PFSK-1 (cell line): Measurements from ENCODE around the gene APIP.

ENCODE experiments used
- FOXP2 ChIP-seq: optimal IDR thresholded peaks from 2 replicates; pipeline ENCODE3; 2011; ENCODE audit warnings: borderline replicate concordance, control low read depth, inconsistent platforms; ENCODE audit not compliant: insufficient read depth; ENCODE audit errors: extremely low read length, extremely low read depth
- POLR2AphosphoS5 ChIP-seq: IDR thresholded peaks from 2 replicates; pipeline ENCODE4 v1.6.1; 2012; ENCODE audit warnings: low read depth, mild to moderate bottlenecking, control low read depth, low read length, moderate library complexity
- SIN3A ChIP-seq: IDR thresholded peaks from 2 replicates; pipeline ENCODE4 v1.6.1; 2012; ENCODE audit warnings: mild to moderate bottlenecking, low read length, moderate library complexity, borderline replicate concordance; ENCODE audit not compliant: insufficient read depth
- TAF1 ChIP-seq: IDR thresholded peaks from 2 replicates; pipeline ENCODE4 v1.6.1; 2012; ENCODE audit warnings: low read length, control low read depth, borderline replicate concordance; ENCODE audit not compliant: insufficient read depth
- TF ChIP-seq, protein P1 (sequence below), 2 experiments: IDR thresholded peaks; 2 replicates each; pipeline versions ENCODE4 v1.6.1 to v1.8.0; 2011 to 2012; ENCODE audit warnings: low read depth in 2 of 2, low read length in 2 of 2, control low read depth in 1 of 2, inconsistent platforms in 1 of 2, mild to moderate bottlenecking in 1 of 2, moderate library complexity in 1 of 2; ENCODE audit not compliant: insufficient read depth in 1 of 2

GRCh38 chr11:34851916-34852315 is 64.3 kb downstream of the APIP start:
- TF ChIP-seq, protein P1, sequence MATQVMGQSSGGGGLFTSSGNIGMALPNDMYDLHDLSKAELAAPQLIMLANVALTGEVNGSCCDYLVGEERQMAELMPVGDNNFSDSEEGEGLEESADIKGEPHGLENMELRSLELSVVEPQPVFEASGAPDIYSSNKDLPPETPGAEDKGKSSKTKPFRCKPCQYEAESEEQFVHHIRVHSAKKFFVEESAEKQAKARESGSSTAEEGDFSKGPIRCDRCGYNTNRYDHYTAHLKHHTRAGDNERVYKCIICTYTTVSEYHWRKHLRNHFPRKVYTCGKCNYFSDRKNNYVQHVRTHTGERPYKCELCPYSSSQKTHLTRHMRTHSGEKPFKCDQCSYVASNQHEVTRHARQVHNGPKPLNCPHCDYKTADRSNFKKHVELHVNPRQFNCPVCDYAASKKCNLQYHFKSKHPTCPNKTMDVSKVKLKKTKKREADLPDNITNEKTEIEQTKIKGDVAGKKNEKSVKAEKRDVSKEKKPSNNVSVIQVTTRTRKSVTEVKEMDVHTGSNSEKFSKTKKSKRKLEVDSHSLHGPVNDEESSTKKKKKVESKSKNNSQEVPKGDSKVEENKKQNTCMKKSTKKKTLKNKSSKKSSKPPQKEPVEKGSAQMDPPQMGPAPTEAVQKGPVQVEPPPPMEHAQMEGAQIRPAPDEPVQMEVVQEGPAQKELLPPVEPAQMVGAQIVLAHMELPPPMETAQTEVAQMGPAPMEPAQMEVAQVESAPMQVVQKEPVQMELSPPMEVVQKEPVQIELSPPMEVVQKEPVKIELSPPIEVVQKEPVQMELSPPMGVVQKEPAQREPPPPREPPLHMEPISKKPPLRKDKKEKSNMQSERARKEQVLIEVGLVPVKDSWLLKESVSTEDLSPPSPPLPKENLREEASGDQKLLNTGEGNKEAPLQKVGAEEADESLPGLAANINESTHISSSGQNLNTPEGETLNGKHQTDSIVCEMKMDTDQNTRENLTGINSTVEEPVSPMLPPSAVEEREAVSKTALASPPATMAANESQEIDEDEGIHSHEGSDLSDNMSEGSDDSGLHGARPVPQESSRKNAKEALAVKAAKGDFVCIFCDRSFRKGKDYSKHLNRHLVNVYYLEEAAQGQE (IDR thresholded peaks at IDR 0.05; ENCODE audit: insufficient read depth in 1 of 2, low read depth in 2 of 2, low read length in 2 of 2): no peak
- TF ChIP-seq POLR2AphosphoS5 (no peak), SIN3A (no peak), TAF1 (no peak), FOXP2 (no peak)
